GM19395 (cell line): Measurements from ENCODE around the gene KCNQ2.

ENCODE experiments used
- ATAC-seq: cut with Tn5 transposase; IDR thresholded peaks from one replicate; pipeline ENCODE4 v1.9.1; 2021; ENCODE audit warnings: mild to moderate bottlenecking, moderate library complexity; ENCODE audit not compliant: unreplicated experiment

Gene KCNQ2

DNA sequence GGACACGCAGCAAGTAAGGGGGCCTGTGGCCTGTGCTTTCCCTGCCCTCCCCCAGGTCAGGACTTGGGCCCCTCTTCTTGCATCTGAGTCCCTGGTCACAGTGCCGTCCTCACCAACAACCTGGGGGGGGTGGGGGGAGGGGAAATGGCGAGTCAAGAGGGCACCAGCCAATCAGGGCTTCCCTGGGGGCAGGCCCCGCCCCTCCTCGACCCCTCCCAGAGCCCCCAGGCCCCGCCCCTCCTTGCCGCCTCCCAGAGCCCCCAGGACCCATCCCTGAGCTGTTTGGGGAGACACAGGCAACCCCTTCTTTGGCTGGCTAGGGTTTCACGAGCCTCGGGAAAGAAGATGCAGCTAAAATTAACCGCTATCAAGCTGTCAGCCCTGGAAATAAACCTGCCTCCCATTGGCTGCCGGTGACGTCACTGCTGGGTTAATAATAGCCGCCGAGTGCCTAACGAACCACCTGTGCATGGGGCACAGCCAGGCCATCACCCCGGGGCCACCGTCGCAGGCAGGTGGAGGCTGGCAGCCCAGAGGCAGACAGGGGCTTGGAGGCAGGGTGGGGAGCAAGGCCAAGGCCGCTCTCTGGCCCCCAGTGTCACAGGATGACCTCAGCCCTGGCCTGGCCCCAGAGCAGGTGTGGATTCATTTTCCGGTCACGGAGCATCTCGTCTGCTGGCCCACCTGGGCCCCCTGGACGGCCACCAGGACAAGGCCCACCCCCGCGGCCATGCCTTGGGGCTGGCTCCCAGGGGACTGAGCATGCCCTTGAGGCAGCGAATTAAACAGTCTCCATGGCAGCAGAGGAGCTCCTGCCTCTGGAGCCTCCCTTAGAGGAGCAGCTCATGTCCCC is 29.6 kb upstream of the KCNQ2 start:
- no peak for ATAC-seq

GRCh38 chr20:63500902-63501817 is 28.7 kb upstream of the KCNQ2 start:
- ATAC-seq, result no peak

GRCh38 chr20:63500151-63500901 is 27.9 kb upstream of the KCNQ2 start:
- no peak for ATAC-seq

- no peak for ATAC-seq
Observed at GRCh38 chr20:63499338-63499969, 27.0 kb upstream of the KCNQ2 start.

DNA sequence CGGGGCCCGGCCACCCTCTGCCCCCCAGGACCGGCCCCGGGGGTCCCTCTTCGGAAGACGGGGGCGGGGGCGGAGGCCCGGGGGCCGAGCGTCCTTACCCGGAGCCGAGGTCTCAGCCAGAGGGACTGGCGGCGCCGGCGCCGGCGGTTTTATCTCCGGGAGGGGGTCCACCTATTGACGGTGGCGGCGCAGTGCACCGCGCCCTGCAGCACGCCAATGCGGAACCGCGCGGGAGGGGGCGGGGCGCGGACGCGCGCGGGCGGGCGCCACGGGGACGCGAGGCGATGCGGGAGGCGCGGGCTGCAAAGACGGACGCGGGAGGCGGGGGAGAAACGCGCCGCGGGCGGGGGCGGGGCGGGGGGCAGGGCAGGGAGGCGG is 26.5 kb upstream of the KCNQ2 start, which contains the start of gene EEF1A2:
Gene EEF1A2 (minus strand): TSS at position 124 of the 378 bp plus-strand sequence. CDS start 1,320 bp downstream, outside the sequence.
- no peak for ATAC-seq

GRCh38 chr20:63497946-63498935 is 25.8 kb upstream of the KCNQ2 start:
- no peak for ATAC-seq

- ATAC-seq, result no peak
Observed at GRCh38 chr20:63497138-63497945, 24.9 kb upstream of the KCNQ2 start.

GRCh38 chr20:63496596-63497120 is 24.2 kb upstream of the KCNQ2 start:
- ATAC-seq, result no peak

DNA sequence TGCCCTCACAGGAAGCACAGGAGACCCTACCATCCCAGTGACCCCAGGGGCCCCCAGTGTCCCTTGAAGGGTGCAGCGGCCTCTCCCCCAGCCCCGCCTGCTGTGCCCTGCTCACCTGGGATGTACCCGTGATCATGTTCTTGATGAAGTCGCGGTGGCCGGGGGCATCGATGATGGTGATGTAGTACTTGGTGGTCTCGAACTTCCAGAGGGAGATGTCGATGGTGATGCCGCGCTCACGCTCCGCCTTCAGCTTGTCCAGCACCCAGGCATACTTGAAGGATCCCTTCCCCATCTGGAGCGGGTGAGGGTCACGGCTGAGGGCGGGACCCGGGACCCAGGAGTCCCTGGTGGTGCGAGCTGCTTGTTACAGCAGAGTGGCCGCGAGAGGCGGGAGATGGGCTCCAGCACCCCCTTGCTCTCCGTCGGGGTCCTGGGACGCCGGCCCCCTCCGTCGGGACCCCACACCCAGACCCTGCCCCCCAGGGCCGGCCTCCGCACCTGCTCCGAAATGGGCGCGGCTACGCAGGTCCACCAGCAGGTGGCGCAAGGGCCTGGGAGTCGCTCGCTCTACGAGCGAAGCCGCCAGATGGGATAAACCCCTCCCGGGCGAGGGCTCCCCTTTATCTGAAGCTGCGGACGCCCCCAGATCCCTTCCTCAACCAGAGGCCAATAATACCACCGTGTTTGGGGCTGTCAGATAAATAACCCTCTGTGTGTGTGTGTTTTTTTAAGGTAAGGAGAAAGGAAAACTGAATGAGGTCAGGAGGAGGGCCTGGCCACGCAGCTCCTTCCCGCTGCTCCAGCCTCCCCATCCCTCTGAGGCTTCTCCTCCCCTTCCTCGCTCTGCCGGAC is 23.5 kb upstream of the KCNQ2 start:
- no peak for ATAC-seq

- ATAC-seq, result no peak
Observed at GRCh38 chr20:63495167-63495720, 22.8 kb upstream of the KCNQ2 start.

DNA sequence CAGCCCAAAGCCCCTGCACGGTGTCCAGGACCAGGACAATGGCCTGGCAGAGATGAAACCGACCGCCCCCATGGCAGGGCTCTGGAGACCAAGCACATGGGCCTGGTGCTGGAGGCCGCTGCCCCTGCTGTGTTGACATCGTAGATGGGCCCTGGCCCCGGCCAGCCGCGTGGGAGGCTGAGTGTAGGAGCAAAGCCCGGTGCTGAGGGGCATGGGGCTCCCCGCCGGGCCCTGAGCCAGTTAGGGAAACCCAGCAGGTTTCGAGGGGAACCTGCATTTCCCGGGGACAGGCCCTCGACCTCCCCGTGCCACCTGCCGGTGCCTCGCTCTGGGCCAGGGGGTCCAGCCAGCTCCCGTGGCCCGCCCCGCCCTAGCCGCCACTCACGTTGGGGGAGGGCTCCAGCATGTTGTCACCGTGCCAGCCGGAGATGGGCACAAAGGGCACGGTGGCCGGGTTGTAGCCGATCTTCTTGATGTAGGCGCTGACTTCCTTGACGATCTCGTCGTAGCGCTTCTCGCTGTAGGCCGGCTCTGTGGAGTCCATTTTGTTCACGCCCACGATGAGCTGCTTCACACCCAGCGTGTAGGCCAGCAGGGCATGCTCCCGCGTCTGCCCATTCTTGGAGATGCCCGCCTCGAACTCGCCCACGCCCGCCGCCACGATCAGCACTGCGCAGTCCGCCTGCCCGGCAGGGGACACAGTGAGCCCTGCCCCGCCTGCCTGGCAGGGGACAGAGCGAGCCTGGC is 22.1 kb upstream of the KCNQ2 start:
- no peak for ATAC-seq

GRCh38 chr20:63494084-63494419 is 21.6 kb upstream of the KCNQ2 start:
- ATAC-seq, result no peak

GRCh38 chr20:63493563-63494020 is 21.1 kb upstream of the KCNQ2 start:
- ATAC-seq, result no peak

DNA sequence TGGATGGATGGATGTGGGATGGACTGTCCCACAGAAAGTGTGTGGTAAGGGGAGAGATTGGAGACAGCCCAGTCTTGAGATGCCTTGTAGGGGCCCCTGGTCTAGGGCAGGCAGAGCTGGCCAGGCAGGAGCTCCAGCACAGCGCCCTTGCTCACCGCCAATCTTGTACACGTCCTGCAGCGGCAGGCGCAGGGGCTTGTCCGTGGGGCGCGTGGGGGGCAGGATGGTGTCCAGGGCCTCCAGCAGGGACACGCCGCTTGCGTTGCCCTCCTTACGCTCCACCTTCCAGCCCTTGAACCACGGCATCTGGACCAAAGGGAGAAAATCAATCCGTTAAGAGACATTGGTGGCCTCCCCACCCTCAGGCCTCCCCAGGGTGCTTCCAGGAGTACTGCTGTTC is 20.5 kb upstream of the KCNQ2 start:
- no peak for ATAC-seq

DNA sequence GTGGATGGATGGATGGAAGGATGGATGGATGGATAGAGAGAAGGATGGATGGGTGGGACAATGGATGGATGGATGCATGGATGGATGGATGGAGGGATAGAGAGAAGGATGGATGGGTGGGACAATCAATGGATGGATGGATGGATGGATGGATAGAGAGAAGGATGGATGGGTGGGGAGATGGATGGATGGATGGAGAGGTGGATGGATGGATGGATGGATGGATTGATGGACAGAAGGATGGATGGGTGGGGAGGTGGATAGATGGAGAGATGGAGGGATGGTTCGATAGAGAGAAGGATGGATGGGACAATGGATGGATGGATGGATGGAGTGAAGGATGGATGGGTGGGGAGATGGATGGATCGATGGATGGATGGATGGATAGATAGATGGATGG is 20.1 kb upstream of the KCNQ2 start:
- ATAC-seq, result no peak

GRCh38 chr20:63491635-63492230 is 19.3 kb upstream of the KCNQ2 start:
- no peak for ATAC-seq
